ENCODE results near the gene FAM200B. TPM values are rescaled to one million over a fixed set of nuclear protein-coding genes. Genes with fewer than 3 reads are reported as not detected.

The FAM200B gene
- total and polyA plus RNA-seq, 9 donors: 40.7 to 69.2 (median 55.6) TPM

DNA sequence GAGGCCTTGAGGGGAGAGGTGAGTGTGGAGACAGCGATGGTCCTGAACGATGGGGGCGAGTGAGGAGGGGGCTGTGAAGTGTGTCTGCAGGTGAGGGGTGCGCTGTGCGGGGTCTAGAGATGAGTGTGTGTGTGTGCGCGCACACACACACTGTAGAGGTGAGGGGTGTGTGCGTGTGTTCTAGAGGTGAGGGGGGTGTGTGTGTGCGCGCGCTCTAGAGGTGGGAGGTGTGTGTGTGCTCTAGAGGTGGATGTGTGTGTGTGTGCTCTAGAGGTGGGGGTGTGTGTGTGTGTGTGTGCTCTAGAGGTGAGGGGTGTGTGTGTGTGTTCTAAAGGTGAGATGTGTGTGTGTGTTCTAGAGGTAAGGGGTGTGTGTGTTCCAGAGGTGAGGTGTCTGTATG is 21.8 kb downstream of the FAM200B start:
- no peak for DNase-seq
- Histone ChIP-seq H3K9me3 (no peaks in the 10 kb centered on the region), H3K36me3 (no peaks in the 10 kb centered on the region), H3K27ac (peak overlapping the region in 1 of 2 donors; percentile 7), H3K27me3 (no peaks in the 10 kb centered on the region), H3K4me1 (ENCODE audit: insufficient read depth) (peaks cover 3% of the 10 kb centered on the region), H3K4me3 (peak overlapping the region; percentile 53)
- TF ChIP-seq POLR2A (IDR thresholded peaks at IDR 0.05): no peak
- TF ChIP-seq, protein P1, sequence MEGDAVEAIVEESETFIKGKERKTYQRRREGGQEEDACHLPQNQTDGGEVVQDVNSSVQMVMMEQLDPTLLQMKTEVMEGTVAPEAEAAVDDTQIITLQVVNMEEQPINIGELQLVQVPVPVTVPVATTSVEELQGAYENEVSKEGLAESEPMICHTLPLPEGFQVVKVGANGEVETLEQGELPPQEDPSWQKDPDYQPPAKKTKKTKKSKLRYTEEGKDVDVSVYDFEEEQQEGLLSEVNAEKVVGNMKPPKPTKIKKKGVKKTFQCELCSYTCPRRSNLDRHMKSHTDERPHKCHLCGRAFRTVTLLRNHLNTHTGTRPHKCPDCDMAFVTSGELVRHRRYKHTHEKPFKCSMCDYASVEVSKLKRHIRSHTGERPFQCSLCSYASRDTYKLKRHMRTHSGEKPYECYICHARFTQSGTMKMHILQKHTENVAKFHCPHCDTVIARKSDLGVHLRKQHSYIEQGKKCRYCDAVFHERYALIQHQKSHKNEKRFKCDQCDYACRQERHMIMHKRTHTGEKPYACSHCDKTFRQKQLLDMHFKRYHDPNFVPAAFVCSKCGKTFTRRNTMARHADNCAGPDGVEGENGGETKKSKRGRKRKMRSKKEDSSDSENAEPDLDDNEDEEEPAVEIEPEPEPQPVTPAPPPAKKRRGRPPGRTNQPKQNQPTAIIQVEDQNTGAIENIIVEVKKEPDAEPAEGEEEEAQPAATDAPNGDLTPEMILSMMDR (IDR thresholded peaks at IDR 0.05): no peak
- TF ChIP-seq EP300 (IDR thresholded peaks at IDR 0.05): no peak
- 75 to 85% (median 82%) methylated on average over 11 of the region's 11 CpGs for WGBS, 3 donors
- intact Hi-C loops (cut with DNase I): no loop called here

DNA sequence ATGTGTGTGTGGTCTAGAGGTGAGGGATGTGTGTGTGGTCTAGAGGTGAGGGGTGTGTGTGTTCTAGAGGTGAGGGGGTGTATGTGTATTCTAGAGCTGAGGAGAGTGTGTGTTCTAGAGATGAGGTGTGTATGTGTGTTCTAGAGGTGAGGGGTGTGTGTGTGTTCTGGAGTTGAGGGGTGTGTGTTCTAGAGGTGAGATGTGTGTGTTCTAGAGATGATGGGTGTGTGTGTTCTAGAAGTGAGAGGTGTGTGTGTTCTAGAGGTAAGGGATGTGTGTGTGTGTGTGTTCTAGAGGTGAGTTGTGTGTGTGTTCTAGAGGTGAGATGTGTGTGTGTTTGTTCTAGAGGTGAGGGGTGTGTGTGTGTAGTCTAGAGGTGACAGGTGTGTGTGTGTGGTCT is 22.5 kb downstream of the FAM200B start:
- no peak for DNase-seq
- H3K4me3 ChIP-seq: no peak overlapping the region
- no peaks in the 10 kb centered on the region for H3K36me3 ChIP-seq
- TF ChIP-seq, protein P1 (IDR thresholded peaks at IDR 0.05): no peak
- TF ChIP-seq POLR2A (IDR thresholded peaks at IDR 0.05): no peak
- TF ChIP-seq EP300 (IDR thresholded peaks at IDR 0.05): no peak
- intact Hi-C loops (cut with DNase I): no loop called here
- no peak overlapping the region for H3K27ac ChIP-seq
- H3K4me1 ChIP-seq (ENCODE audit: insufficient read depth): peaks cover 3% of the 10 kb centered on the region
- no peaks in the 10 kb centered on the region for H3K27me3 ChIP-seq
- no peaks in the 10 kb centered on the region for H3K9me3 ChIP-seq

DNA sequence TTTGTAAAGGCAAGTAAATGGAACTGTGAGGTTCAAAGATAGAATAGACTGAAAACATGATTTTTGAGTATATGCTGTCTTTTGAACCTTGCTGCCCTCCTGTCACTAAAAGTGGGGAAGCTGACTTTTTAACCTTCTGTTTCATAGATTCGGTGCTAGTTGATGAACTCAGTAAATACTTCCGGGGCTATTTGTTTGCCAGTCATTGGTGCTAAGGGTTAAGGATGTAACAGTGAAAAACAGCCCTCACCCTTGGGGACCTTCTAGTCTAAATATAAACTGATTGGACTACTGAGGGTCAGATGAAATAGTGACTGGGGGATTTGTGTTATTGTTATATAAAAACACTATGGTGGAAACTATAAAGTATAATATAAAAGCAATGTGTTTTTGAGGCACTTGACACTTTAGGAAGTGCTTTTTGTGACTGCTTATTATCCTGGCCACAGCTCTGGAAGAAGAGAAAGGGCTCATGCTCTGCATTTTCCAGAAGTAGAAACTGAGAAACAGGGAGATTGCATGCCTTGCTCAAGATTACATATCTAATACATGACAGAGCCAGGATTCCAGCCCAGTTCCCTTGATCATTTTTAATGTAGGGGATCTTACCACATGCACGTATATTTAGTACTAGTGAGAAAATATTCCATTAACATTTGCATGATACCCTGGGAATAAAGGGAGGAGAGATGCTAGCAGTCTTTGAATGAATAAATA is 25.2 kb downstream of the FAM200B start:
- no peaks in the 10 kb centered on the region for H3K9me3 ChIP-seq
- DNase-seq: no peak
- H3K27ac ChIP-seq: peak overlapping the region in 1 of 2 donors; percentile 19
- TF ChIP-seq EP300 (IDR thresholded peaks at IDR 0.05): no peak
- TF ChIP-seq, protein P1 (IDR thresholded peaks at IDR 0.05): no peak
- no peak for TF ChIP-seq POLR2A (IDR thresholded peaks at IDR 0.05)
- H3K4me3 ChIP-seq: no peak overlapping the region
- no peaks in the 10 kb centered on the region for H3K27me3 ChIP-seq
- H3K36me3 ChIP-seq: no peaks in the 10 kb centered on the region
- H3K4me1 ChIP-seq (ENCODE audit: insufficient read depth): peaks cover 3% of the 10 kb centered on the region
- 28 to 44% (median 34%) methylated on average over 3 of the region's 3 CpGs for WGBS, 3 donors
- intact Hi-C loops (cut with DNase I): no loop called here

DNA sequence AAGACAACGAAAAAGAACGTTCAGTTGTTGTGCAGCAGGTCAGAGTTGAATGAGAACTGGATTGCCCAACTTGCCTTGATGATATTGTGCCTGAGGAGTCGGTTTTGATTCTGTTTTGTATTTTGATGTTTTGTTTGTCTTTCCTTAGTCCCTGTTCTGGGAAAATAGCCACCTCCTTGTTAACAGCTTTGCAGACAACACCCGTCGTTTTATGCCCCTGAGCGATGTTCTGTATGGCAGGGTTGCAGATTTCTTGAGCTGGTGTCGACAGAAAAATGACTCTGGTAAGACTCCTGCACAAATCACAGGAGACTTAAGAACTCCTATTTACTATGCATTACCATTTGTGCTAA is 25.7 kb downstream of the FAM200B start:
- H3K36me3 ChIP-seq: no peaks in the 10 kb centered on the region
- DNase-seq: no peak
- H3K4me3 ChIP-seq: no peak overlapping the region
- no peak overlapping the region for H3K27ac ChIP-seq
- no peaks in the 10 kb centered on the region for H3K9me3 ChIP-seq
- intact Hi-C loops (cut with DNase I): no loop called here
- H3K27me3 ChIP-seq: no peaks in the 10 kb centered on the region
- WGBS, 3 donors: 35 to 45% (median 35%) methylated on average over 7 of the region's 7 CpGs
- no peak for TF ChIP-seq POLR2A (IDR thresholded peaks at IDR 0.05)
- no peak for TF ChIP-seq EP300 (IDR thresholded peaks at IDR 0.05)
- TF ChIP-seq, protein P1 (IDR thresholded peaks at IDR 0.05): no peak
- peaks cover 3% of the 10 kb centered on the region for H3K4me1 ChIP-seq (ENCODE audit: insufficient read depth)
